Trophoblast cell (in vitro differentiated cells and primary cell): ENCODE data around the gene SSH2.

Experiments used
- DNase-seq, 2 donors: peaks; one replicate each; pipeline ENCODE4 v3.0.0-alpha.2; 2016
- H2AFZ ChIP-seq: 2 replicates; pipeline ENCODE4 v1.6.1; 2013; ENCODE audit warnings: low read length, moderate library complexity, mild to moderate bottlenecking; ENCODE audit not compliant: insufficient read depth, poor library complexity
- H2AK5ac ChIP-seq: 2 replicates; pipeline ENCODE4 v1.6.1; 2013; ENCODE audit warnings: mild to moderate bottlenecking, low read length
- H2BK120ac ChIP-seq: 2 replicates; pipeline ENCODE4 v1.6.1; 2013; ENCODE audit warnings: low read length, mild to moderate bottlenecking, moderate library complexity; ENCODE audit not compliant: insufficient read depth, poor library complexity
- H2BK12ac ChIP-seq: 2 replicates; pipeline ENCODE4 v1.6.1; 2013; ENCODE audit warnings: mild to moderate bottlenecking, low read length, moderate library complexity
- H2BK5ac ChIP-seq: 2 replicates; pipeline ENCODE4 v1.6.1; 2013; ENCODE audit warnings: low read length, low read depth, moderate library complexity, mild to moderate bottlenecking; ENCODE audit not compliant: poor library complexity
- H3K14ac ChIP-seq: 2 replicates; pipeline ENCODE4 v1.6.1; 2013; ENCODE audit warnings: mild to moderate bottlenecking, low read length
- H3K18ac ChIP-seq: 2 replicates; pipeline ENCODE4 v1.6.1; 2013; ENCODE audit warnings: mild to moderate bottlenecking, low read length
- H3K23ac ChIP-seq: 2 replicates; pipeline ENCODE4 v1.6.1; 2013; ENCODE audit warnings: low read length
- H3K27ac ChIP-seq: 2 replicates; pipeline ENCODE4 v1.5.1; 2013; ENCODE audit warnings: low read depth, mild to moderate bottlenecking, inconsistent platforms, low read length, moderate library complexity
- H3K27me3 ChIP-seq: 2 replicates; pipeline ENCODE4 v1.6.1; 2013; ENCODE audit warnings: inconsistent platforms, mild to moderate bottlenecking, low read length, moderate library complexity; ENCODE audit not compliant: insufficient read depth
- H3K36me3 ChIP-seq, 2 experiments: 1 replicate in 1 of 2; 2 replicates in 1 of 2; pipeline ENCODE4 v1.6.1; 2013; ENCODE audit warnings: low read length in 2 of 2, mild to moderate bottlenecking in 2 of 2, moderate library complexity in 1 of 2; ENCODE audit not compliant: insufficient read depth in 2 of 2, control insufficient read depth in 1 of 2
- H3K4ac ChIP-seq: 2 replicates; pipeline ENCODE4 v1.6.1; 2013; ENCODE audit warnings: low read depth, mild to moderate bottlenecking, low read length, moderate library complexity
- H3K4me1 ChIP-seq, 2 experiments: 1 replicate in 1 of 2; 2 replicates in 1 of 2; pipeline ENCODE4 v1.6.1; 2013; ENCODE audit warnings: low read length in 2 of 2, mild to moderate bottlenecking in 2 of 2, moderate library complexity in 1 of 2; ENCODE audit not compliant: insufficient read depth in 2 of 2, control insufficient read depth in 1 of 2
- H3K4me2 ChIP-seq: 2 replicates; pipeline ENCODE4 v1.6.1; 2013; ENCODE audit warnings: inconsistent platforms, mild to moderate bottlenecking, low read length, moderate library complexity
- H3K4me3 ChIP-seq: 2 replicates; pipeline ENCODE4 v1.5.1; 2013; ENCODE audit warnings: mild to moderate bottlenecking, low read depth, low read length, inconsistent platforms
- H3K79me1 ChIP-seq: one replicate; pipeline ENCODE4 v1.6.1; 2013; ENCODE audit warnings: low read length
- H3K79me2 ChIP-seq: 2 replicates; pipeline ENCODE4 v1.6.1; 2013; ENCODE audit warnings: low read length, mild to moderate bottlenecking; ENCODE audit not compliant: control insufficient read depth, insufficient read depth, poor library complexity
- H3K9ac ChIP-seq: 2 replicates; pipeline ENCODE4 v1.6.1; 2013; ENCODE audit warnings: mild to moderate bottlenecking, low read length
- H3K9me3 ChIP-seq: 2 replicates; pipeline ENCODE4 v1.6.1; 2013; ENCODE audit warnings: low read depth, mild to moderate bottlenecking, control low read depth, inconsistent platforms, low read length; ENCODE audit not compliant: insufficient read depth
- H4K12ac ChIP-seq: 2 replicates; pipeline ENCODE4 v1.6.1; 2013; ENCODE audit warnings: low read depth, mild to moderate bottlenecking, low read length, moderate library complexity
- H4K8ac ChIP-seq: 2 replicates; pipeline ENCODE4 v1.6.1; 2013; ENCODE audit warnings: low read depth, mild to moderate bottlenecking, low read length, moderate library complexity
- H4K91ac ChIP-seq: one replicate; pipeline ENCODE4 v1.6.1; 2013; ENCODE audit warnings: low read depth, mild to moderate bottlenecking, low read length, moderate library complexity
- WGBS: extraction: QIAGEN DNeasy Blood & Tissue Kit; methylation state at CpG from one replicate; pipeline ENCODE4 v1.1.7; 2013; ENCODE audit warnings: missing lambda C conversion rate; ENCODE audit not compliant: insufficient read length, insufficient coverage; ENCODE audit errors: extremely low coverage; 5-methylcytosine and 5-hydroxymethylcytosine counted together

SSH2 gene

GRCh38 chr17:29791336-29792080 lies 138.5 kb downstream of the SSH2 start:
- Histone ChIP-seq H2AFZ (no peak overlapping the region), H4K8ac (no peak overlapping the region), H2BK12ac (no peak overlapping the region), H2BK5ac (no peak overlapping the region), H3K4me1 (no peaks in the 10 kb centered on the region), H3K27me3 (no peaks in the 10 kb centered on the region), H3K79me1 (no peaks in the 10 kb centered on the region), H3K4me2 (no peak overlapping the region), H3K4ac (no peak overlapping the region), H3K23ac (no peak overlapping the region), H4K12ac (no peak overlapping the region), H3K18ac (no peak overlapping the region), H3K27ac (no peak overlapping the region), H3K36me3 (peaks cover 0 to 4% of the 10 kb centered on the region in 2 experiments), H2BK120ac (no peak overlapping the region), H3K79me2 (no peaks in the 10 kb centered on the region), H3K9ac (no peak overlapping the region), H3K9me3 (no peaks in the 10 kb centered on the region), H2AK5ac (no peak overlapping the region), H3K14ac (no peak overlapping the region), H4K91ac (no peak overlapping the region), H3K4me3 (no peak overlapping the region)
- DNase-seq, result no peak
- WGBS, result no CpG with 5 or more reads among the region's 3 CpGs

DNA sequence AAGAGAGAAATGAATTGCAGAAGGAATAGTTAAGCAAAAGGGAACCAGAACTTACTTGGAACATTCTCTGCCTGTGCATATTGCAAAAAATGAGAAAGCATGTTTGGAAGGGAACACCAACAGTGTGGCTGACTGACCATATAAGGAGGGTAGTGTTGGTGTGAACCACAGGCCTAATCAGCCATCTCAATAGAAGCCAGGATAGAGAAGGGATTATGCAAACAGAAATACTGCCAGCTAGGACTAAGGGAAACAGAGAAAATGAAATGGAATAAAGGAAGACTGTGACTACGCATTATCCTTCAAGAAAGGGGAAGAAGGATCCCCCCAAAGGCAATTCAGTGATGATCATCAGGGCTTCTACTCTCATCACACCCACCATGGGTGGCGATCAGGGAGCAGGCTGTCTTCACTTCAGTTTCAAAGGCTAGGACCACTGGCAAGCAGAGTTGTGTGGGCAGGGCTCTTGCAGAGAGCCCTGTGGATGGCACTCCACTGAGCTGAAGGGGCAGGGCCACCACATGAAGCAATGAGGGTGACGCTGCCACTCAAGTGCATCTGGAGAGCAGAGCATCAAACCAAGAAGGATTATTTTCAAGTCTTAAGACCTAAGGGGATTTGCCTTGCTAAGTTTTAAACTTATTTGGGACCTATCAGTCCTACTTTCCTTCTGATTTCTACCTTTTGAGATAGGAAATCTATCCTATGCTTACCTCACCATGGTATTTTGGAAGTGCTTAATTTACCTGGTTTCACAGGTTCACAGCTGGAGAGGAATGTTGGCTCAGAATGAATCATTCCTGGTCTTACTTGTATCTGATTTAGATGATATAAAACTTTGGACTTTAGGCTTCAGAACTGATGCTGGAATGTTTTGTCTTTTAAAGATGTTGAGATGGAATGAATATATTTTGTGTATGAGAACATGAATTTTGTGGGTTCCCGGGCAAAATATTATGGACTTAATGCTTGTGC lies 140.5 kb downstream of the SSH2 start:
- Histone ChIP-seq H3K4ac (no peak overlapping the region), H3K4me1 (no peaks in the 10 kb centered on the region), H3K27ac (no peak overlapping the region), H3K14ac (no peak overlapping the region), H3K9me3 (no peaks in the 10 kb centered on the region), H2BK120ac (no peak overlapping the region), H3K23ac (no peak overlapping the region), H4K12ac (no peak overlapping the region), H3K36me3 (peaks cover 0 to 4% of the 10 kb centered on the region in 2 experiments), H2BK12ac (no peak overlapping the region), H2AFZ (no peak overlapping the region), H4K8ac (no peak overlapping the region), H2BK5ac (no peak overlapping the region), H3K18ac (no peak overlapping the region), H3K79me1 (no peaks in the 10 kb centered on the region), H3K4me3 (no peak overlapping the region), H3K27me3 (no peaks in the 10 kb centered on the region), H3K4me2 (no peak overlapping the region), H3K79me2 (no peaks in the 10 kb centered on the region), H2AK5ac (no peak overlapping the region), H4K91ac (no peak overlapping the region), H3K9ac (no peak overlapping the region)
- no CpG with 5 or more reads among the region's 4 CpGs for WGBS
- peak; percentile 56 to 85 for DNase-seq

GRCh38 chr17:29787995-29788394 lies 142.0 kb downstream of the SSH2 start:
- Histone ChIP-seq H3K23ac (no peak overlapping the region), H3K4me1 (no peaks in the 10 kb centered on the region), H3K27me3 (no peaks in the 10 kb centered on the region), H2BK5ac (no peak overlapping the region), H2BK12ac (no peak overlapping the region), H4K12ac (no peak overlapping the region), H2AK5ac (no peak overlapping the region), H3K9me3 (no peaks in the 10 kb centered on the region), H4K91ac (no peak overlapping the region), H3K36me3 (peaks cover 0 to 4% of the 10 kb centered on the region in 2 experiments), H3K4ac (no peak overlapping the region), H3K79me1 (no peaks in the 10 kb centered on the region), H3K9ac (no peak overlapping the region), H3K4me2 (no peak overlapping the region), H3K79me2 (no peaks in the 10 kb centered on the region), H3K18ac (no peak overlapping the region), H3K27ac (no peak overlapping the region), H3K4me3 (no peak overlapping the region), H3K14ac (no peak overlapping the region), H4K8ac (no peak overlapping the region), H2AFZ (no peak overlapping the region), H2BK120ac (no peak overlapping the region)
- DNase-seq, result no peak
- WGBS, result no CpG with 5 or more reads among the region's 3 CpGs

DNA sequence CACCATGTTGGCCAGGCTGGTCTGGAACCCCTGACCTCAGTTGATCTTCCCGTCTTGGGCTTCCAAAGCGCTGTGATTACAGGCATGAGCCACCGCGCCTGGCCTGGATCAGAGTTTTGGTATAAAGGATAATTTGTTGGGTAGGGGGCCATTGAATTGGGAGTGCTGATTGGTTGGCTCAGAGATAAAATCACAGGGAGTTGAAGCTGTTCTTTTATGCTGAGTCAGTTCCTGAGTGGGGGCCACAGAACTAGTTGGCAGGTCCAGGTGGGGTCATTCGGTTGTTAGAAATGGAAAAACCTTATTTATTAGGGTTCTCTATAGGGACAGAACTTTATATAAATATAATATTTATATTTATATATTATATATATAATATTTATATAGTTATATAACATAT lies 147.1 kb downstream of the SSH2 start:
- H2BK120ac ChIP-seq, result no peak overlapping the region
- H3K14ac ChIP-seq, result no peak overlapping the region
- no peak overlapping the region for H3K9ac ChIP-seq

More for the DNA sequence above, 147.1 kb downstream of the SSH2 start:
- H2AFZ ChIP-seq, result no peak overlapping the region
- H2BK5ac ChIP-seq, result no peak overlapping the region
- H3K23ac ChIP-seq, result no peak overlapping the region
- H3K79me2 ChIP-seq, result no peaks in the 10 kb centered on the region
- no CpG with 5 or more reads among the region's 5 CpGs for WGBS
- H2AK5ac ChIP-seq, result no peak overlapping the region
- no peak overlapping the region for H3K27ac ChIP-seq
- no peak overlapping the region for H4K12ac ChIP-seq
- no peaks in the 10 kb centered on the region for H3K27me3 ChIP-seq
- H3K79me1 ChIP-seq, result no peaks in the 10 kb centered on the region
- no peak for DNase-seq
- peaks cover 0 to 2% of the 10 kb centered on the region in 2 experiments for H3K36me3 ChIP-seq
- no peak overlapping the region for H3K4ac ChIP-seq
- H3K4me3 ChIP-seq, result no peak overlapping the region
- H3K18ac ChIP-seq, result no peak overlapping the region
- no peak overlapping the region for H2BK12ac ChIP-seq
- H3K9me3 ChIP-seq, result no peaks in the 10 kb centered on the region
- no peak overlapping the region for H4K8ac ChIP-seq
- H4K91ac ChIP-seq, result no peak overlapping the region
- H3K4me2 ChIP-seq, result no peak overlapping the region
- no peaks in the 10 kb centered on the region for H3K4me1 ChIP-seq
